Fibroblast of lung (primary cell): Measurements from ENCODE around the gene SELENOS.

Experiments used
- EZH2 ChIP-seq: IDR thresholded peaks from 2 replicates; pipeline ENCODE4 v1.5.1; 2012; ENCODE audit warnings: low read length, control low read depth, mild to moderate bottlenecking; ENCODE audit errors: missing control alignments
- TF ChIP-seq, protein P1 (sequence below), 2 donors: IDR thresholded peaks in 1 of 2; conservative IDR thresholded peaks in 1 of 2; 1 replicate in 1 of 2; 2 replicates in 1 of 2; pipeline ENCODE4 v1.5.1; 2011 to 2012; ENCODE audit warnings: low read length in 2 of 2, control low read depth in 1 of 2, inconsistent platforms in 1 of 2, low read depth in 1 of 2, mild to moderate bottlenecking in 1 of 2

DNA sequence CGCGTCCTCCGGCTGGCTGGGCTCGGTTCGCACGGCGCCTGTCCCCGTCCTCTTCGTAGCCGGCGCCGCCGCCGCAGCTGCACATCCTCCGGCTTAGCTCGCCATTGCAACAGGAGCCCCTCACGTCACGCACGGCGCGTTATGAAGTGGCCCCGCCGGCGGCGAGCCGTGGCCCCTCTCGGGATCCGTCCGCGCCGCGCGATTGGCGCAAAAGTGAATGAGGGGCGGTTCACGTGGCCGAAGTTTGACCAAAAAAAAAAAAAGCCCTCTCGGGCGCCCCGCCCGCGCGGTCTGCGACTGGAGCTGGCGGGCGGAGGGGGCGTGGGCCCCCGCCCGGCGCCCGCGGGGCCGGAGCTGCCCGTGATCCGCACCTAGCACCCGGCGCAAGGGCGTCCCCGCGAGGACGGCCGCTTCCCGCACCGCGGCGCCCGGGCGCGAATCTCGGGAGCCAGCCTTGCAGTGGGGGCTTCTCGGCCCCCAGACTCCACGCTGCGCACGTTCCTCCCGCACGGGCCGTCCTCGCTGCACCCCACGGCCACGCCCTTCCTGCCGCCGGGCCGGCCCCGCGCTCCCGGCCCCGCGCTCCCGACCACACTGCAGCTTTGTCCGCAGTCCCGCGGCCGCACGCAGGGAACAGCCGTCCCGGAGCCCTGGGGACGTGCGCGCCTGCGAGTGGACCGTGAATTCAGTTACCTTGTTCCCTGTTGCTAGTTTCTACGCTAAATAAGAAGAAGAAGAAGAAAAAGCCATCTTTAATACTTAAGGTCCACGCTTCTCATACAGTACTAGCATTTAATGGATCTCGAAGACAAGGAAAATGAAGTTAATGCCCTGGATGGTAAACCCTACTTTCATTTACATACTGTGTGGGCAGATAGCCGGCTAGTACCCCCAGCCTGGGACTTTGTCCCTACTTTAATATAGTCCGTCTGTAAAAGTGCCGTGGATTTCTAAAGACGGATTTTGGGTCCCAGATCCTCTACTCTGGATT, 25.2 kb downstream of the SELENOS start, which contains the start of gene CHSY1:
- TF ChIP-seq, protein P1, sequence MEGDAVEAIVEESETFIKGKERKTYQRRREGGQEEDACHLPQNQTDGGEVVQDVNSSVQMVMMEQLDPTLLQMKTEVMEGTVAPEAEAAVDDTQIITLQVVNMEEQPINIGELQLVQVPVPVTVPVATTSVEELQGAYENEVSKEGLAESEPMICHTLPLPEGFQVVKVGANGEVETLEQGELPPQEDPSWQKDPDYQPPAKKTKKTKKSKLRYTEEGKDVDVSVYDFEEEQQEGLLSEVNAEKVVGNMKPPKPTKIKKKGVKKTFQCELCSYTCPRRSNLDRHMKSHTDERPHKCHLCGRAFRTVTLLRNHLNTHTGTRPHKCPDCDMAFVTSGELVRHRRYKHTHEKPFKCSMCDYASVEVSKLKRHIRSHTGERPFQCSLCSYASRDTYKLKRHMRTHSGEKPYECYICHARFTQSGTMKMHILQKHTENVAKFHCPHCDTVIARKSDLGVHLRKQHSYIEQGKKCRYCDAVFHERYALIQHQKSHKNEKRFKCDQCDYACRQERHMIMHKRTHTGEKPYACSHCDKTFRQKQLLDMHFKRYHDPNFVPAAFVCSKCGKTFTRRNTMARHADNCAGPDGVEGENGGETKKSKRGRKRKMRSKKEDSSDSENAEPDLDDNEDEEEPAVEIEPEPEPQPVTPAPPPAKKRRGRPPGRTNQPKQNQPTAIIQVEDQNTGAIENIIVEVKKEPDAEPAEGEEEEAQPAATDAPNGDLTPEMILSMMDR (conservative IDR thresholded peaks at IDR 0.05 in 1 of 2, IDR thresholded peaks at IDR 0.05 in 1 of 2; ENCODE audit: low read depth in 1 of 2, low read length in 2 of 2), result no peak
- no peak for TF ChIP-seq EZH2
